GM10847 (cell line): Measurements from ENCODE around the gene SLC26A1.

Source experiments
- POLR2A ChIP-seq: IDR thresholded peaks from 2 replicates; pipeline ENCODE4 v1.6.1; 2011; ENCODE audit not compliant: insufficient read length; ENCODE audit errors: extremely low read depth

Gene SLC26A1

DNA sequence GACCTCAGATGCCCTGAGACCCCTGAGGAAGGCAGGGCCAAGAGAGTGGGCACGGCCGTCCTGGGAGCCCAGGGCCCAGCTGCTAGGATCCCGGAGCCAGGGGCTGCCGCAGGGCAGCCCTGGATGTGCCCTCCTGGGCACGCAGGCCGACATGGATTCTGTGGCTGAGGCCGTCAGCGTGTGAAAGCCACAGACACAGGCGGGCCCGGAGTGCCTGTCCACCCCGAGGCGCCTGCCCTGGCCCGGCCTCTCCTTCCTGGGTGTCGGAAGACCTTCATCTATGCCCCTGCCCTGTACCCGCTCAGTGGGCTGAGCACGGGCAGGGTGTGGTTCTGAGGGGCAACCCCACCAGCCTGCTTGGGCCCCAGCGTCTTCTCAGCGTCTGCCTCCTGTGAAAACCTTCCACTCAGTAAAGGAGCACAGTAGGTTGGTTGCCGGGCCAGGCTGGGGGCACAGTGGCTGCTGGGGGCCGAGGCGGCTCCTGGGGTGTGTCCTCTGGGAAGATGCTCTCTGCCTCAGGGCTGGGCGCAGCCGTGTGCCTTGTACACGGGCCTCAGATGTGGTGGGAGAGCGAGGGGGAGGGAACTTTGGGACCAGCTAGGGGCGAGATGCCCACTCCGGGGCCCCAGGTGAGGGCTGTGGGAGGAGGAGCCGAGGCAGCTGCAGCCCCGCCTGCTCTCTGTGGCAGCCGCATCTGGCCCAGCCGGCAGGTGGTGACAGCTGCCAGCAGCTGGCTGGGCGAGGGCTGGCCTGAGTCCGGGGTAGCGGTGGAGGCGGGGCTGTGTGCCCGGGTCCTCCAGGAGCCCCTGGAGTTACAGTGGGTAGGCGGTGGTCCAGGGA, 39.0 kb upstream of the SLC26A1 start:
- TF ChIP-seq POLR2A, result no peak

DNA sequence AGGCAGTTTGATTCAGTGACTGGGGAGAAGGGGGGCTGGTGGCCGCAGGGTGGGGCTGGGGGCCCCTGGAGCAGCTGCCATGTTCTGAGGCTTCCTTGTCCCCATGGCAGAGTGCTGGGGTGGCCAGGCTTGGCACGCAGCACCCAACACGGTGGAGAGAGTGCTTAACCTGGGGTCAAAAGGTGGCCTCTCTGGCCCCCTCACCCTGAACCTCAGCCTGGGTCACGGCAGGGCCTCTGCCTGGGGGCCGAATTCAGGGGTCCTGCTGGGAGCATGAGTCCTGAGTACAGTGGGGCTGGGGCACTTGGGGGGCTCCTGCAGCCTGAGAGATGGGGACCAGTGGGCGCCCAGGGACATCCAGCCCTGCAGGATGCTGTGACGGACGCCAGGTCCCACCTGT, 38.1 kb upstream of the SLC26A1 start:
- TF ChIP-seq POLR2A, result no peak

DNA sequence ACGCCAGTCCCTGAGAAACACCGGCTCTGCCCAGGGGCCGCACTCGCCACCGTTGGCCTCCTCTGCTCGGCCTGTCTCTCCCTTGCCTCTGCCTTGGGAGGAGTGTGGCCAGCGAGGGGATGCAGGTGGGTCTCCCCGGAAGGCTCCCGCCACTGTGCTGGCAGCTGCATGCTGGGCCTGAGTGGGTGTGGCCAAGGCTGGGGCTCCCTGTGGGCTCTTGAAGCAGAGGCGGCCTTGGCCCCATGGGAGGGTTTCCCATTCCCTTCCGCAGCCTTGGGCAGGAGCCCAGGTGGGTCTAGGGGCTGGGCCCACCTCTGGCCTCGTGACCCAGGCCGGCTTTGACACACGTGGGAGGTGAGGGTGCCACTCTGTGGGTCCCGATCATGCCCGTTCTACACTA, 37.4 kb upstream of the SLC26A1 start:
- no peak for TF ChIP-seq POLR2A

DNA sequence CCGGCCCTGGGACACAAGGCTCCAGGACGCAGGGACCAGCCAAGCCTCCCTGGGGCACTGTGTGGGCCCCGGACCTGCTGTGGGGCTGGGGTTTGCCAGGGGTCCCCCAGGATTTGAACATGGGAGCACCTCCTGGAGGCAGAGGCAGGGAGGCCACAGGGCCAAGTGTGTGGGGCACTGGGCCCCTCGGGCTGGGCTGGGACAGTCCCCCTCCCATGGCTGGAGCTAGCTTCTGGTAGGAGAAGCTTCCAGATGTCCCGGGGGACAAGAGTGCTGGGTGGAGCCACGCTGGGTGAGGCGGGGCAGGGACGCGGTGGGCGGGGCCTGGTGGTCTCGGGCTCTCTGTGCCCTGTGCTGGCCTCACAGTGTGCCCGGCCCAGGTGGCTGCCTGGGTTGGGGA, 36.8 kb upstream of the SLC26A1 start:
- no peak for TF ChIP-seq POLR2A

DNA sequence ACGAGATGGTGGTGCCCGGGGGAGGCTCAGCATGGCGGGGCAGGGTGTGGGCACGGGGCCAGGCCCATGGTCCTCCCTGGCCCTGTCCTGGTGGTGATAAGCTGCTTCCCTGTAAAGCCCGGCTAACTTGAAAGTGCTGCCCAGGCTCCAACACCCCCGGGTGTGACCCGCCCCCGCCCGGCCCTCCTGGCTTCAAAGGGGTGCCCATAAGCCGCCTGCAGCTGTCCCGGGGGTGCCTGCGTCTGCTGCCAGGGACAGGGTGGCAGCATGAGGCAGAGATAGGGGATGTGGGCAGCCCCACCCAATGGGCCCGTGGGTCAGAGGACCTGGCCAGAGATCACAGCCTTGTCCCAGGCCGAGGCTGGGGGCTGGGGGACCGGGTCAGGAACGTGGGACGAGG, 36.3 kb upstream of the SLC26A1 start:
- no peak for TF ChIP-seq POLR2A

DNA sequence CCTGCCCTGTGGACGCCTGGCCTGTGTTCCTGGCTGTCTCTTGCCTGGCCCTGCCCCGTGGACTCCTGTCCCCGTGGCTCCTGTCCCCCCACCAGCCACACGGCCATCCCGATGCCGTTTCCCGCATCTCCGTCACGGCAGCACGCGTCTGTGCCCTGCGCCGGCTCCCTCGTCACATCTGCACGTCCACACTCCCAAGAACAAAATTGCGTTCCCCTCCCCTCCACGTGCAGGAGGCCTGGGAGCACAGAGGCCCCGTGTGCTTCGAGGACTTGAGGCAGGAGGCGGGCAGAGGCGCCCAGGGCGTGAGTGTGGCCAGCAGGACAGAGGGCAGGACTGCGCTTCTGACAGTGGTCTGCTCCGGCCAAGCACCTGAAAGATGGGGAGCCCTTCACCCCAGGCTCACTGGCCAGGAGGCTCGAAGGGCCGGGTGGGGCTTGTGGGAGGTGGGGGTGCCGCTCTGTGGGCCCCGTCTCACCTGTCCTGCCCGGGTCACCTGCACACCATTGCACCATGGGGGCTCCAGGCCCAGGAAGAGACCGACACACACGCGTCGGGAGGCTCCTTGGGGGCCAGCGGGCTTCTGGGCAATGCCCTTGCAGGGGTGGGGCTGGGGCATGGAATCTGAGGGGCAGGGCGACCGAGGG, 35.5 kb upstream of the SLC26A1 start:
- no peak for TF ChIP-seq POLR2A

DNA sequence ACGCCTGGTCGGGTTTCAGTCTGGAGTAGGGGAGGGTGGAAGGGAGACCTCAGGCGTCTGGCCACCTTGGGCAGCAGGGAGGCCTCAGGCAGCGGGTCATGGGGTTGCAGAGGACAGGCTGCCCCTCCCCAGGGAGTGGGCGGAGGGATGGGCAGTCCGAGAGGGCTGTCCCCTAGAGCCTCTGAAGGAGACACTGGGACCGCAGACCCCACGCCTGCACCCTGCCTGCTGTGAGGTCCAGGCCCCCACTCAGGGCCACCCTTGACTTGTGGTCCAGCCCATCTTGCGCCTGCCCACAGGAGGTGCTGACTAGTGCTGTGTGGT, 34.7 kb upstream of the SLC26A1 start:
- TF ChIP-seq POLR2A, result no peak

- TF ChIP-seq POLR2A, result no peak
Observed at GRCh38 chr4:1027219-1027914, 34.2 kb upstream of the SLC26A1 start.

DNA sequence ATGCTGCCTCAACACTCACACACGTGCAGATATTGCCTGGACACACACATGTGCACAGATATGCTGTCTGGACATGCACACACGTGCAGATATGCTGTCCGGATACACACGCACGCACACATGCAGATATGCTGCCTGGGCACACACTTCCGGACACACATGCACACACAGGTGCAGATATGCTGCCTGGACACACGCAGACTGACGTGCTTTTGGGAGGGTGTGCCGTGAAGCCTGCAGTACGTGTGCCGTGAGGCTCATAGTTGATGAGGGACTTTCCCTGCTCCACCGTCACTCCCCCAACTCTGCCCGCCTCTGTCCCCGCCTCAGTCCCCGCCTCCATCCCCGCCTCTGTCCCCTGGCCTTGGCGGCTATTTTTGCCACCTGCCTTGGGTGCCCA, 32.9 kb upstream of the SLC26A1 start:
- TF ChIP-seq POLR2A, result no peak

DNA sequence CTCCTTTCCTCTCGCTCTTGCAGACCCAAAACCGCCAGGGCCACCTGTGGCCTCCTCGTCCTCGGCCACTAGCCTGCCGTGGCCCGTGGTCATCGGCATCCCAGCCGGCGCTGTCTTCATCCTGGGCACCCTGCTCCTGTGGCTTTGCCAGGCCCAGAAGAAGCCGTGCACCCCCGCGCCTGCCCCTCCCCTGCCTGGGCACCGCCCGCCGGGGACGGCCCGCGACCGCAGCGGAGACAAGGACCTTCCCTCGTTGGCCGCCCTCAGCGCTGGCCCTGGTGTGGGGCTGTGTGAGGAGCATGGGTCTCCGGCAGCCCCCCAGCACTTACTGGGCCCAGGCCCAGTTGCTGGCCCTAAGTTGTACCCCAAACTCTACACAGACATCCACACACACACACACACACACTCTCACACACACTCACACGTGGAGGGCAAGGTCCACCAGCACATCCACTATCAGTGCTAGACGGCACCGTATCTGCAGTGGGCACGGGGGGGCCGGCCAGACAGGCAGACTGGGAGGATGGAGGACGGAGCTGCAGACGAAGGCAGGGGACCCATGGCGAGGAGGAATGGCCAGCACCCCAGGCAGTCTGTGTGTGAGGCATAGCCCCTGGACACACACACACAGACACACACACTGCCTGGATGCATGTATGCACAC, 31.8 kb upstream of the SLC26A1 start:
- TF ChIP-seq POLR2A, result no peak

DNA sequence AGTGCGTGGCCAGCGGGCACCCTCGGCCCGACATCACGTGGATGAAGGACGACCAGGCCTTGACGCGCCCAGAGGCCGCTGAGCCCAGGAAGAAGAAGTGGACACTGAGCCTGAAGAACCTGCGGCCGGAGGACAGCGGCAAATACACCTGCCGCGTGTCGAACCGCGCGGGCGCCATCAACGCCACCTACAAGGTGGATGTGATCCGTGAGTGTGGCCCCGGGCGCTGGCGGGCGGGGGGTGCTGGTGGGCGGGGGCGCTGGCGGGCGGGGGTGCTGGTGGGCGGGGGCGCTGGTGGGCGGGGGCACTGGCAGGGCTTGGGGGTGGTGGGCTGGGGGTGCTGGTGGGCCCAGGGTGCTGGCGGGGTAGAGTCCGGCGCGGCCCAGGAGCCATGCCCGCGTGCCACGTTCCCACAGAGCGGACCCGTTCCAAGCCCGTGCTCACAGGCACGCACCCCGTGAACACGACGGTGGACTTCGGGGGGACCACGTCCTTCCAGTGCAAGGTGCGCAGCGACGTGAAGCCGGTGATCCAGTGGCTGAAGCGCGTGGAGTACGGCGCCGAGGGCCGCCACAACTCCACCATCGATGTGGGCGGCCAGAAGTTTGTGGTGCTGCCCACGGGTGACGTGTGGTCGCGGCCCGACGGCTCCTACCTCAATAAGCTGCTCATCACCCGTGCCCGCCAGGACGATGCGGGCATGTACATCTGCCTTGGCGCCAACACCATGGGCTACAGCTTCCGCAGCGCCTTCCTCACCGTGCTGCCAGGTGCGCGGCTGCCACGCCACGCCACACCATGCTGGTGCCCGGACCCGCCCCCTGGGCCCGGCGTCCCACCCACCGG, 30.9 kb upstream of the SLC26A1 start:
- no peak for TF ChIP-seq POLR2A

GRCh38 chr4:1023075-1023640, 30.0 kb upstream of the SLC26A1 start:
- no peak for TF ChIP-seq POLR2A

GRCh38 chr4:1022739-1023066, 29.5 kb upstream of the SLC26A1 start:
- TF ChIP-seq POLR2A, result no peak

- TF ChIP-seq POLR2A, result no peak
Observed at GRCh38 chr4:1022051-1022738, 29.0 kb upstream of the SLC26A1 start.
